Spleen (tissue), 7 donors: ENCODE data around the gene NGEF.

Source experiments
- CTCF ChIP-seq, 11 experiments: fragments of 200-600 bp in 7 of 11; fragments of 450-650 bp in 4 of 11; sonication (generic) in 4 of 11; IDR thresholded peaks in 8 of 11; conservative IDR thresholded peaks in 3 of 11; 1 replicate in 7 of 11; 2 replicates in 4 of 11; pipeline versions ENCODE4 v1.4.0 to v1.8.0; 2016 to 2021; ENCODE audit warnings: antibody characterized with exemption in 11 of 11, inconsistent platforms in 4 of 11, mild to moderate bottlenecking in 1 of 11
- POLR2A ChIP-seq, 3 donors: fragments of 450-650 bp; IDR thresholded peaks; one replicate each; pipeline ENCODE4 v1.5.1; 2017; ENCODE audit warnings: antibody characterized with exemption in 3 of 3, mild to moderate bottlenecking in 1 of 3
- POLR2AphosphoS5 ChIP-seq, 3 donors: sonication (generic); formaldehyde crosslinking; IDR thresholded peaks; one replicate each; pipeline ENCODE4 v1.5.1; 2017; ENCODE audit warnings: antibody characterized with exemption in 3 of 3
- donor health status: DM: no; HTN: no; CAD: no; lungs with moderate emphysema.
- donor health status: DM: no; HTN: no; CAD: no.
- donor health status: DM: no; HTN: no; CAD: no.

DNA sequence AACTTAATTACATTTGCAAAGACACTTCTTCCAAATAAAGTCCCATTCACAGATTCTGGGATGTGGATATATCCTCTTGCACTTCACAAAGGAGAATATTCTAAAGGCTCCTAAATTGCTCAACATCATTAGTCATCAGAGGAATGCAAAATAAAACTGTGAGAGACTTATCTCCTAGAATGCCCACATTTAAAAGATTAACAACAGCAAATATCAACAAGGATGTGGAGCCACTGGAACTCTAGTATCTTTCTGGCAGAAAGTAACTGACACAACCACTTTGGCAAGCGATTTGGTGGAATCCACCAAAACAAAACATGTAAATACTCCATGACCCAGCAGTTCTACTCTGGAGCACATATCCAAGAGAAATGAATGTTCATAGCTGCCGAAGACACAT lies 24.0 kb upstream of the NGEF start:
- no peak for TF ChIP-seq CTCF (IDR thresholded peaks at IDR 0.05 in 8 of 11, conservative IDR thresholded peaks at IDR 0.05 in 3 of 11)
- TF ChIP-seq POLR2A (IDR thresholded peaks at IDR 0.05): no peak
- no peak for TF ChIP-seq POLR2AphosphoS5 (IDR thresholded peaks at IDR 0.05)
